NCI-H2227 (cell line): ENCODE results near the gene CMYA5.
"Not testable (repeated sequence)": the region's sequence is repeated elsewhere in the genome, so short reads cannot be mapped to it uniquely, and the experiment has no call there.

ENCODE experiments used
- DNase-seq: peaks from one replicate; lab custom pipeline; 2025; ENCODE audit not compliant: unreplicated experiment; lab: John Stamatoyannopoulos, UW

CMYA5 gene

GRCh38 chr5:79702606-79703380 is 13.2 kb downstream of the CMYA5 start:
- DNase-seq: no peak

GRCh38 chr5:79703381-79703645 is 13.7 kb downstream of the CMYA5 start:
- DNase-seq: no peak

DNA sequence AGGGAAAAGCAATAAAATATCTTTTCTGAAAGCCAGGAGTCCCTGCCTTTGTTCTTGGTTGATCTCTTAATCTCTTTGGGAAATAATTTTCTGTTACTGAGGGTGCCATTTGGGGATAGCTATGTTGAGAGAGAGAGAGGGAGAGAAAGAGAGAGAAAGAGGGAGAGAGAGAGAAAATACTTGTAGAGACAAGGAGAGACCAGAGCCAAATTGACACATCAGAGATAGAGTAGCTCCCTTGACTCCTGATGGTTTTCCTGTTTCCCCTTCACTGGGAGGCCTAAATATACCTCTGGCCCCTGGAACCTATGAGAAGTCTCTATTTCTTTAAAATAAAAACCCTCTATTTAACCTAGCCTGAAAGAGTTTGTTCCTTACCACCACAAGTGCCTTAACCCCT is 14.9 kb downstream of the CMYA5 start:
- no peak for DNase-seq

DNA sequence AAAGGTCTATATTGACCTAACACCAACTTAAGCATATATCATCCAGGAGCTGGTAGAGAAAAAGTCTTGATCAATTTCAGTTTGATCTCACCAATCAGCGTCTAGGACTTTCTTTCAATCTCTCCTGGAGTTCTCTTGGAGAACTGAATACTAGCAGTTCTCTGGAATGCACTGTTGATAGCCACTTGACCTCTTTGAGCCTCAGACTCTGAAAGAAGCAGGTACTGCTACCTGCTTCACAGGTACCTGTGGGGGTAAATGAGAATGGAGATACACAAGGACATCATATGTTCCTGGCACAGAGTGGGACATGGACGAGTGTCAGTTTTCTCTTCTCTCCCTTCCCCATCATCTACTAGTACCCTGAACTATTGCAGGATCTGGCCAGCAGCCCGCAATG is 16.0 kb downstream of the CMYA5 start:
- no peak for DNase-seq

DNA sequence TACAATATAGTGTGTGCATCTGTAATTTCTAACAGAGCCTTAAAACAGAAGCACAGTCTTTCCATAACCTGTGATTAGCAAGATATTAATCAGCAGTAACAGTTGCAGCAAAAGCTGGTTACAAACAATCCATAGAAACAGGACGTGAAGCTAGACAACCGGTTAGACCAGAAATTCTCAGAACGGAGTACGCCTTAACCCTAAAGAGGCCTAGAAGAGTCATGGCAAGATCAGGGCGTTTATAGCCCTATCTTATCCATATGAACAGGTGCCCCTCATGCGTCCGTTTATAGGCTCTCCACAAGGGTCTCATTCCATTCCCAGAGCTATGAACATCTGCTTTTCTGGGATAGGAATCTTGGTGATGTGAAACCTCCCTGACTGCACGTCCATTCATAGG is 16.7 kb downstream of the CMYA5 start:
- DNase-seq: not testable (repeated sequence)

DNA sequence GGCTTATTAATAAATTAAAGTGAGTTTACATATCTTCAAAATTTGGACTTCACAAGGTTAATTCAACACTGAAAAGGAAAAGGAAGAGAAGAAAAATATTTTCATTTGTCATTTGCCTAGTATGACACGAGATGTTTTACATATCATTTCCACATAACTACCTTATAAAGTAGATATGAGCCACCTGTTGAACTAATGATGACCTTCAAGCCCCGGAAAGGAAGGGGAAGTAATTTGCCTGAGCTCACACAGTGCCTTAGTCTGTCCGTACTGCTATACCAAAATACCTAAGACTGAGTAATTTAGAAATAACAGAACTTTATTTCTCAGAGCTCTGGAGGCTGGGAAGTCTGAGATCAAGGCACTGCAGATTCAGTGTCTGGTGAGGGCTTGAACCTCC is 17.9 kb downstream of the CMYA5 start:
- no peak for DNase-seq

DNA sequence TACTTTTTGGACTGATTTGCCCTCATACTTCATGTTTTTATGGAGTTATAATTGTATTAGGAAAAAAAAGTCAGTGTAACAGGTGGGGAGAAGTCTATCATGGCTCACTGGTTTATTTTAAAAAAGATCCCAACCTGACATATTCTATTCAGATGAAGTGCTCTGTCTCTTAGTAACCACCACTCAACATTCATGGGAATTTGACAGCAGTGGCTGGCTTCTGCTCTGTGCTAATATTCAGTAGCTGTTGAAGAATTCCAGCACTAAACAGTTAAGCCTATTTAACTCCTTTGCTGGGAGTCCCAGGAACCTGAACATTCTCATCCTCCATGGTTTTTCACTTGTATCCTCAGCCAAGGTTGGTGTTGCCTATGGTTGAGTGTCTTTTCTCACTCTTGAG is 23.1 kb downstream of the CMYA5 start:
- DNase-seq: no peak

GRCh38 chr5:79713727-79714126 is 24.1 kb downstream of the CMYA5 start:
- DNase-seq: no peak

DNA sequence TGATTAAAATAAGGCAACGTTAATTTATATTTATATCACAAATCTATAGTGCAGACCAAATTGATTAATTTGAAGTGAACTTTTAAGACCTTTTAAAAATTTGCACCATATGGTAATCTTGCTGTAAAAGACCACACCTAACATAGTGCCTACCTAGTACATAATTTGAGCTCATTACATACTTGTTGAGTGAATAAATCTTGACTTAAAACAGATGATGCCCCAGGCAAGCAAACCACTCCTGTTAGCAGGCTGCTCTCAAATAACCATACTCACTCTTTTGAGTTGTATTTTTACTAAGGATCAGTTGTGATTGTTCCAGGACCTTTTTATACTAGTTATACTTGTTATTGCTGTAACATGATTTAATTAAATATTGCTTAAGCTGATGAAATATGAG is 27.2 kb downstream of the CMYA5 start:
- DNase-seq: no peak

- no peak for DNase-seq
These were observed 30.5 kb downstream of the CMYA5 start for GRCh38 chr5:79720096-79720495.

GRCh38 chr5:79727451-79728355 is 38.1 kb downstream of the CMYA5 start:
- DNase-seq: no peak

DNA sequence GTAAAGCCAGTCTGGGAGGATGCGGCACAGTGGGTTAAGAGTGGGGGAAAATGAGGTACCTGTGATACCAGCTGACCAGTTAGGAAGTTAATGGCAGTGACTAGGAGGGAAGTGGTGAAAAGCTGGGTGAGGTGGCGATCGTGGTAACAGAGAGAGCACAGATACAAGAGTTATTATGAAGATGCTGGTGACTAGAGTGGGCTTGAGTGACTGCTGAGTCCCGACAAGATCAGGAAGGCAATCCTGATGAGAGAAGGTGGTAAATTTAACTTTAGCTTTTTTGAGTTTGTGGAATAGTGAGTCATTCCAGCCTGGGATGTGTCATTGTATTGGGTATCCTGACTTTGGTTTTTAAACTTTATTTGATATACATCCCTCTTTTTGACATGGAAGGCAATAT is 38.8 kb downstream of the CMYA5 start:
- DNase-seq: no peak

DNA sequence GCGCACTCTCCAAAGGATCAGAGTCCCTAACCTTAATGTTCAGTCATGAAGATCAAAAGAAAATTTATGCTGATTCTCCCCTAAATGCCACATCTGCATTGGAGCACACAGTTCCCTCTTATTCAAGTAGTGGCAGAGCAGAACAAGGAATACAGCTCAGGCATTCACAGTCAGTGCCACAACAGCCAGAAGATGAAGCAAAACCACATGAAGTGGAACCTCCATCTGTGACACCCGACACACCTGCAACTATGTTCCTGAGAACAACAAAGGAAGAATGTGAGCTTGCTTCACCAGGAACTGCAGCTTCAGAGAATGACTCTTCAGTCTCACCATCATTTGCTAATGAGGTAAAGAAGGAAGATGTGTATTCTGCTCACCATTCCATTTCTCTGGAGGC is 40.0 kb downstream of the CMYA5 start:
- no peak for DNase-seq

DNA sequence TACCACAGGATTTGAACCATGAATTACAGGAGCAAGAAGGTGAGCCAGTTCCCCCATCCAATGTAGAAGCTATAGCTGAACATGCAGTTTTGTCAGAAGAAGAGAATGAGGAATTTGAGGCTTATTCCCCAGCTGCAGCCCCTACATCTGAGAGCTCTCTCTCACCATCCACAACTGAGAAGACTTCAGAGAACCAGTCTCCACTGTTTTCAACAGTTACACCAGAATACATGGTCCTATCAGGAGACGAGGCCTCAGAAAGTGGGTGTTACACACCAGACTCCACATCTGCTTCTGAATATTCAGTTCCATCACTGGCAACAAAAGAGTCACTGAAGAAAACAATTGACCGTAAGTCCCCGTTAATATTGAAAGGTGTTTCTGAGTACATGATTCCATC is 40.9 kb downstream of the CMYA5 start:
- DNase-seq: no peak

GRCh38 chr5:79731775-79732174 is 42.1 kb downstream of the CMYA5 start:
- no peak for DNase-seq

DNA sequence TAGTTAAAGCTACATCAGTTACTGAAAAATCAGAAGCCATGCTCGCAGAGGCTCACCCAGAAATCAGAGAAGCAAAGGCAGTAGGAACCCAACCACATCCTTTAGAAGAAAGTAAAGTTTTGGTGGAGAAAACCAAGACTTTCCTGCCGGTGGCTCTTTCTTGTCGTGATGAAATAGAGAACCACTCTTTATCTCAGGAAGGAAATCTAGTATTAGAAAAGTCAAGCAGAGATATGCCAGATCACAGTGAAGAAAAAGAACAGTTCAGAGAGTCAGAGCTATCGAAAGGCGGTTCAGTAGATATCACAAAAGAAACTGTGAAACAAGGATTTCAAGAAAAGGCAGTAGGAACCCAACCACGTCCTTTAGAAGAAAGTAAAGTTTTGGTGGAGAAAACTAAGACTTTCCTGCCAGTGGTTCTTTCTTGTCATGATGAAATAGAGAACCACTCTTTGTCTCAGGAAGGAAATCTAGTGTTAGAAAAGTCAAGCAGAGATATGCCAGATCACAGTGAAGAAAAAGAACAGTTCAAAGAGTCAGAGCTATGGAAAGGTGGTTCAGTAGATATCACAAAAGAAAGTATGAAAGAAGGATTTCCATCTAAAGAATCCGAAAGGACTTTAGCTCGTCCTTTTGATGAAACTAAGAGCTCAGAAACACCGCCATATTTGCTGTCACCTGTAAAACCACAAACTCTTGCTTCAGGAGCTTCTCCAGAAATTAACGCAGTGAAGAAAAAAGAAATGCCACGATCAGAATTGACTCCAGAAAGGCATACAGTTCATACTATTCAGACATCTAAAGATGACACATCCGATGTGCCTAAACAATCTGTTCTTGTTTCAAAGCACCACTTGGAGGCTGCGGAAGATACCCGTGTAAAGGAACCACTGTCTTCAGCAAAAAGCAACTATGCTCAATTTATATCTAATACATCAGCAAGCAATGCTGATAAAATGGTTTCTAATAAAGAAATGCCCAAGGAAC is 47.2 kb downstream of the CMYA5 start:
- DNase-seq: no peak

DNA sequence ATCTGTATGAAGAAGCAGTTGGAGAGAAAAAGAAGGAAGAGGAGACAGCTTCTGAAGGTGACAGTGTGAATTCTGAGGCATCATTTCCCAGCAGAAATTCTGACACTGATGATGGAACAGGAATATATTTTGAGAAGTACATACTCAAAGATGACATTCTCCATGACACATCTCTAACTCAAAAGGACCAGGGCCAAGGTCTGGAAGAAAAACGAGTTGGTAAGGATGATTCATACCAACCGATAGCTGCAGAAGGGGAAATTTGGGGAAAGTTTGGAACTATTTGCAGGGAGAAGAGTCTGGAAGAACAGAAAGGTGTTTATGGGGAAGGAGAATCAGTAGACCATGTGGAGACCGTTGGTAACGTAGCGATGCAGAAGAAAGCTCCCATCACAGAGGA is 48.7 kb downstream of the CMYA5 start:
- no peak for DNase-seq

- no peak for DNase-seq
These were observed 53.0 kb downstream of the CMYA5 start for GRCh38 chr5:79742549-79743136.

- no peak for DNase-seq
These were observed 54.4 kb downstream of the CMYA5 start for GRCh38 chr5:79743846-79744605.

GRCh38 chr5:79745255-79745654 is 55.6 kb downstream of the CMYA5 start:
- no peak for DNase-seq
